Activated CD4-positive, alpha-beta T cell treated with anti-CD3 and anti-CD28 coated beads, Interleukin-2, Interleukin-4, amounts not matched to agents 100 ng/mL and 50 ng/mL, durations not matched to agents 16 hours and 8 hours (primary cell): Measurements from ENCODE around the gene C22orf15.
"Not testable (repeated sequence)": the region's sequence is repeated elsewhere in the genome, so short reads cannot be mapped to it uniquely, and the experiment has no call there.

Source experiments
- DNase-seq: peaks from one replicate; pipeline ENCODE4 v3.0.0-alpha.2; 2020; ENCODE audit warnings: low spot score

C22orf15 gene, protein sequence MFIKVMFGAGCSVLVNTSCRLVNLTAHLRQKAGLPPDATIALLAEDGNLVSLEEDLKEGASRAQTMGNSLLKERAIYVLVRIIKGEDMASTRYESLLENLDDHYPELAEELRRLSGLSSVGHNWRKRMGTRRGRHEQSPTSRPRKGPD

DNA sequence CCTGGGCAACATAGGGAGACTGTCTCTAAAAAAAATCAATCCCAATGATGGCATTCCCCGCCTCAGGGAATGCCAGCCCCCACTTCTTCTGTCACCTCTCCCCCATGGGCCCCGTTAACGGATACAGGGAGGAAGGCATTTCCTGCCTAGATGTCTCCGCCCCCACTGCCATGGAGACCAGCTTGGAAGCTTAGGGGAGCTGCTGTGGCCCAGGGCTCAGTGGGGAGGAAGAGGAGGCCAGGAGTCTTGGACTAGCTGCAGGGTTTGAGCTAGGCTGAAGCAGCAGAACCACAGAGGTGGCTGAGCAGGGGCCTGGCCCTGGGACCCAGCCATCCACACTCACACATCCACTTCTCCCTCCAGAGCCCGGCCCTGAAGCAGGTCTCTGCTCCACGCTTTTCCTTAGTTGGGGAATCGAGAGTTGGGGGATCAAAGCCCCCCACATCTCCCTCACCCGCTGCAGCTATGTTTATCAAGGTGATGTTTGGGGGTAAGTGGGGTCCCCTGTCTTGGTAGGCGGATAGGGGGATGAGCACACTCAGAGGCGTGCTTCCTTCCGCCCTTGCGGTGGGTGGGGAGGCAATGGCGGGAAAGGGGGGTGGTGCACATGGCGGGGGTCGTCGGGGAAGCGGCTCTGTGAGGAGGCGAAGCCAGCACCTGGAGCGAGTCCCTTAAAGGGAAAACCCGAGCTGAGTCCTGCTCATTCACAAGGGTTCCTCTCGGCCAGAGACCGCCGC is at the start of gene C22orf15:
Gene C22orf15 (plus strand): TSS at position 149 of the 737 bp plus-strand sequence. CDS start 317 bp downstream, at position 466.
- DNase-seq, result no peak

DNA sequence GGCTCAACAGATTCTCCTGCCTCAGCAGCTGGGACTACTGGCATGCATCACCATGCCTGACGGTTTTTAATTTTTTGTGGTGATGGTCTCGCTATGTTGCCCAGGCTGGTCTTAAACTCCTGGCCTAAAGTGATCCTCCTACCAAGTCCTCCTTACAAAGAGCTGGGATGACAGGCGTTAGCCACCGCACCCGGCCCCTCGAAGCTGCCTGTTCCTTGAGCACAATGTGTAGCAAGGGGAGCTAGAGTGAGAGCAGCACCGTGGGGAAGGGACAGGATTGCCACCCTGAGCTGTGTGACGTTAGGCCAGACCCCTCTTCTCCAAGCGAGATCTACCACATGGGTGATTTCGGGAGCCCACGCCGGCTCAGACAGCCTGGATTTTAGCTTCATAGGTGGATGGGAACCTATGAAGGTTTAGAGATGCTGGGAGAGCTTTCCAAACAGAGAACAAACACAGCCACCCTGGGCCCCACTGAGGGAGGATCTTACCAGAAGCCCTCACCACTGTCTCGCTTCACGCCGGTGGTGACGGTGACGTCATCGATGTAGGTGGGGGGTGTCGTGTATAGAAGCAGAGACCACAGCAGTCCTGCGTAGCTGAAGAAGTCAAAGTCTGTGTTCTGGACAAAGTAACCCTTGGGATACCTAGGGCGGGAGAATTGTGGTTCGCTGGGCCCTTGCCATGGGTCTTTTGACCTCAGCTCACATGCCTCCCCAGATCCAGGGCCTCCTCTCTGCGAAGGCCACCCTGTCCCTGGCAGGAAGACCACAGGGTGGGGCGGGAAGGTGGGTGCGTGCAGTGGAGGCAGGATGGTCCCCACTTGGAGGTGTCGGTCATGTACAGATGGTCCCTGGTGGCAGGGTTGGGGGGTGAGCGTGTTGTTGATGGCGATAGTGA is 48.8 kb upstream of the C22orf15 start:
- no peak for DNase-seq

DNA sequence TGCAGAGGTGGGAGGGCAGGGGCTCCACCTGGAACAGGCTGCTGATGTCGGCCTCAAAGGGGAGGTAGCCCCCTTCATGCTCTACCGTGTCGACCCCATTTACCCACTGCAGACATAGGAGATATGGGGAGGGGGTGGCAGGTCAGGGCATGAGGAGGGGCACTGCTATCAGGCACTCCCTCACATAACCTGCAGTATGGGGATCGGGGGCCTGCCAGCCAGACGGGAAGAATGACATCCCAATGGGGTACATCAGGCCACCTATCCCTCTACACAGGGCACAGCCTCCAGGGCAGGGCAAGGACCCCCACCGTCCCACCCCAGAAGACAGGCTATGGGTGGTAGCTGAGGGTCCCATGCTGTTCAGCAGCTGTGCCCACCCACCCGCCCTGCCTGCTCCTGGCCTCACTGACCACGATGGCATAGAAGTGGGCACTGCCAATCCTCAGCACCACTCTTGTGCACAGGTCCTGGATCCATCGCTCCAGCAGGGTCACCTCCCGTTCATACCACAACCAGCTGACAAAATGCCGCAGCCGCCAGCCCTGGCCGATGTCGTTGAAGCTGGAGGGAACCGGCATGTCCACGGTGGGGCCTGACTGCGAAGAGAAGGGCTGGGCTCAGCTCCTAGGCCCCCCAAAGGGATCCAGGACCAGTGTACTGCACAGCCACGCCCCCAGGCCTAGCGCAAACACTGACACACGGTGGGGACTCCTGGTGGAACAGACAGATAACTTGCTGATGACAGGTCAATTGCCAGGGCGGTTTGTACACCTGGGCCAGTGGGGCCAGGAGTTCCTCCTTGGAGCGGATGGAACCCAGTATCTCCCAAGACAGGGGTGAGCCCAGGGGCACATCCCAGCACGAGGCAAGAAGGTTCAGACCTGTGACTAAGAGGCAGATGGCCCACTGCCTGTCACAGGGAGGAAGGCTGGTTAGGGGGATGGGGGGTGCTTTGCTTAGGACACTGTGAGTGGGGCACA is 47.9 kb upstream of the C22orf15 start:
- no peak for DNase-seq

DNA sequence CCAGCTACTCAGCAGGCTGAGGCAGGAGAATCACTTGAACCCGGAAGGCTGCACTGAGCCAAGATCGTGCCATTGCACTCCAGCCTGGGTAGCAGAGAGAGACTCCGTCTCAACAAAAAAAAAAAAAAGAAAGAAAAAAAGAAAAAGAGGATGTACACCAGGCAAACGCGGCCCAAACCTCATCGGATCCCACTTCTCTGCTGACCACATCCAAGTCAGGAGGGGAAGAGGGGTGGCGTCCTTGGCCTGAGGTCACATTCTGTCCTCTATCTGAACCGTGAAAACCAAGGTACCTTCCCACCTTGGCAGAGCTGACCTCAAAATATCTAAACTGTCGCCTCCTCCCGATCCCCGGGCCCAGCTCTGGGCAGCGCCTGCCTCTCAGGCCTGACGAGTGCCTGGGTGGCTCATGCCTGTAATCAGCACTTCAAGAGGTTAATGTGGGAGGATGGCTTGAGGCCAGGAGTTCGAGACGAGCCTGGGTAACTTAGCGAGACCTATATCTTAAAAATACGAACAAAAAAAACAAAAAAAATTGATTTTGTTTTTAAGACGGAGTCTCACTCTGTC is 46.9 kb upstream of the C22orf15 start:
- DNase-seq, result no peak

DNA sequence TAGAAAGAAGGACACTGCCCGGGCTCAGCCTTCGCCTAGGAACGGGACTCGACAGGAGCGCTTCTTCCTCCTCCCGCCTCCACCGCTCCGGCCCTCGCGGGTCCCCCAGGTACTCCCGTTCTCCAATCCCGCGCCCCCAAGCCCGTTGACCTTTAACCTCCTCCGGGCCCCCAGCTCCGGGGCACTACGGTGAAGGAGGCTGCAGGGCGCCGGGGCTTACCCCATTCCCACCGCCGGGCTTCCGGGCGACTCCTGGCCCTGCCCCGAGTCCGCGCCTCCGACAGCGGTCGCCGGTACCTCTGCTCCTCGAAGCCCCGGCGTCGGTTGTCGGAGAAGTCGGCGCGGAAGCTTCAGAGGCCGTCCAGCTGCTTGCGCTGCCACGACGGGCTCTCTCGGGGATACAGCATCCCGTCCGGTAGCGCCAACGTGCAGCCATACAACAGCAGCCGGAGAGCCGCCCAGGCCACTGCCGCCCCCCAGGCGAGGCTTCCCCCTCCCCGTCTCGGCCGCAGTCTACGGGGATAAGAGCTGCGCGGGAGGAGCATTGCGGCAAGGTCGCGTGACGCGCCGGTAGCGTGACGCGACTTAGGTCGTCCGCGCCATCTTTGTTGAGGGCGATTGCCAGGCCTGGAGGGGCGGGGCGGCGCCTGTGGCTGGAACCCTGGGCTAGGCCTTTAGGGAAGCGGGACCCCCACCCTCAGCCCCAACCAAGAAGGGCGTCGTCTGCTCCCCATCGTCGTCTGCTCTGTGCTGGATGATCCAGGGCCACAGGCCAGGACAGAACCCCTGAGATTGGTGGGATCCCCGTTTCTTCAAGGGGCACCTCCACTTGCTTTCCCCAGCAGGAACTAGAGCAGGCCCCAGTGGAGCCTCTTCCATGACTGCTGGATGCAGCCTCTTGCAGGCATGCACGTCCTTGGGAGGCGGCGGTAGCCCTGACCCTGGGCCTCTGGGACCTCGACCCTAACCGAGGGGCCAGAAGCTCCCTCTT is 45.7 kb upstream of the C22orf15 start:
- peak; percentile 87 for DNase-seq

DNA sequence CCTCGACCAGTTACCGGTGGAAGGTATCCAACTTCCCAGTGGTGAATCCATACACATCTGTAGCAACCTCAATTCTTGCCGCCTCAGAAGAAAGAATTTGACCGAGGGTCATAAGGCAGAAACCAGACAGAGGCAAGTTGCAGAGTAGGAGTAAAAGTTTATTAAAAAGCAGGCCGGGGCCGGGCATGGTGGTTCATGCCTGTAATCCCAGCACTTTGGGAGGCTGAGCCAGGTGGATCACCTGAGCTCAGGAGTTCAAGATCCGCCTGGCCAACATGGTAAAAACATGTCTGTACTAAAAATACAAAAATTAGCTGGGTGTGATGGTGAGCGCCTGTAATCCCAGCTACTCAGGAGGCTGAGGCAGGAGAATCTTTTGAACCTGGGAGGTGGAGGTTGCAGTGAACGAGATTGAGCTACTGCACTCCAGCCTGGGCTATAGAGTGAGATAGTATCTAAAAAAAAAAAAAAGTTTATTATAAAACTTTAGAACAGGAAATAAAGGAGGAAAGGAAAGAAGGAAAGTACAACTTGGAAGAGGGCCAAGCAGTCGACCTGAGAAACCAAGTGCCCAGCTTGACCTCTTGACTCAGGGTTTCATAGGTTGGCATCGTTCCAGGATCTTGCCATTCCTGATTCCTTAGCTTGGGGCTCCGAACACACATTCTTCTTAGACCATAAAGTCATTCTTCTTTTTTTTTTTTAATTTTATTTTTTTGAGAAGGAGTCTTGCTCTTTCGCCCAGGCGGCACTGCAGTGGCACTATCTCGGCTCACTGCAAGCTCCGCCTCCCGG is 44.2 kb upstream of the C22orf15 start:
- DNase-seq, result no peak

DNA sequence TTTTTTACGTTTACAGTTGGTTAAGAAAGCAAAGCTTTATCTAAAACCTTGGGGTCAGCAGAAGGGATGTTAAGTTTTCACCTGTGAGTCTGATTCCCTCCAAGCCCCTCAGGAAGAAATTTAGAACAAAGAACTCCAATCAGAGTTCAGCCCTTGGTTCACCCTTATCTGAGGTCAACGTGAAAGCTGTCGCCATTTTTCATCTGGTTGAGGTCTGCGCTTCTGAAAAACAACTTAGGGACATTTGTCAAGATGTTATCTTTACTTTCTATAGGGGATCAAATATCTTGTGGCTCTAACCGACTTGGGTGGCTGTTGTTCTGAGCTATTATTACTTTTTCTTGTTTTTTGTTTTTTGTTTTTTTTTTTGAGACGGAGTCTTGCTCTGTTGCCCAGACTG is 41.9 kb upstream of the C22orf15 start:
- DNase-seq, result no peak

DNA sequence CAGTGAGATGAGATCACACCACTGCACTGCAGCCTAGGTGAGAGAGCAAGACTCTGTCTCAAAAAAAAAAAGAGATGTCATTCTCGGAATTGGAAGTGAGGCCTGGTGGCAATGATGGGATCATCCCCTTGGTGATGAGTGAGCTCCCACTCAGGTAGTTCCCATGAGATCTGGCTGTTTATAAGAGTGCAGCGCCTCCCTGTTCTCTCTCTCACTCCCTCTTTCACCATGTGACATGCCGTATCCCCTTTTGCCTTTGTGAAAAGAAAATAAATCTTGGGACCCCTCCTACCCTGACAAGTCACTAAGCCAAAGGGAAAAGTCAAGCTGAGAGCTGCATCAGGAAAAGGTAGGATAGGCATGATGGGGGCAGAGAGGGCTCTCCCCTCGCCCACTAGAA is 40.6 kb upstream of the C22orf15 start:
- DNase-seq, result no peak

DNA sequence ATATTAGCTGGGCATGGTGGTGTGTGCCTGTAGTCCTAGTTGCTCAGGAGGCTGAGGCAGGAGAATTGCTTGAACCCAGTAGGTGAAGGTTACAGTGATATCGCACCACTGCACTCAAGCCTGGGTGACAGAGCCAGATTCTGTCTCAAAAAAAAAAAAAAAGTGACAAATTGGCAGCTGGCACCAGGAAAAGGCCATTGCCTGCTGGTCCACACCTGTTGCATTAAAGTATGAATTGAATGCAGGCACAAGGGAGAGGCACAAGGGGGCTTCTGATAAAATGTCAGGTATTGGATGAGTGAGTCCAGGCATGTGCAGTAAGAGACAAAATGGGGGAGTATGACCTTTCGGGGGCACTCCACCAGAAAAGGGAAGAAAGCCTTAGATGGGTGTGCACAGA is 40.1 kb upstream of the C22orf15 start:
- no peak for DNase-seq

DNA sequence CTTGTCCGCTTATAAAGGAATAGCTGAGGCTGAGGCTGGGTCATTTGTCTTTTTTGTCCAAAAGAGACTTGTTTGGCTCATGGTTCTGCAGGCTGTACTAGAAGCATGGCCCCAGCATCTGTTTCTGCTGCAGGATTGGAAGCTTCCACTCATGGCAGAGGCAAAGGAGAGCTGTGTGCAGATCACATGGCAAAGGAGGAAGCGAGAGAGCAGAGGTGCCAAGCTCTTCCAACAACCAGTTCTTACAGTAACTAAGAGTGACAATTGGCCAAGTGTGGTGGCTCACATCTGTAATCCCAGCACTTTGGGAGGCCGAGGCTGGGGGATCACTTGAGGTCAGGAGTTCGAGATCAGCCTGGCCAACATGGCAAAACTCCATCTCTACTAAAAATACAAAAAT is 34.7 kb upstream of the C22orf15 start:
- DNase-seq, result not testable (repeated sequence)

DNA sequence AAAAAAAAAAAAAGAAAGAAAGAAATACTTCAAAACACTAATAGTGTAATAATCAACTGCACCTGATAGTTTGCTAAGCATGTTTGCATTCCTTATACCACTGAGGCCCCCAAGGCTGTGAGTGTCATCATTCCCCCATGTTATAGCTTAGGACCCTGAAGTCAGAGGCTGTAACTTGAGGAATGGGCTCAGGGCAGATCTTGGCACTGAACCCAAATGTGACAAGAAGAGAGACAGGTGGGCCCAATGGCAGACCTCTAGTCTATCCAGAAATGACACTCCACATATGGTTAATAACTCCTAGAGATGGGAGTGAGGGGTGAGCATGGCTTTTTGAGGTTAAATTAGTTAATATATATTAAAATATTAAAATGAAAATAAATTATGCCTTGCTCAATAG is 25.1 kb upstream of the C22orf15 start:
- no peak for DNase-seq

DNA sequence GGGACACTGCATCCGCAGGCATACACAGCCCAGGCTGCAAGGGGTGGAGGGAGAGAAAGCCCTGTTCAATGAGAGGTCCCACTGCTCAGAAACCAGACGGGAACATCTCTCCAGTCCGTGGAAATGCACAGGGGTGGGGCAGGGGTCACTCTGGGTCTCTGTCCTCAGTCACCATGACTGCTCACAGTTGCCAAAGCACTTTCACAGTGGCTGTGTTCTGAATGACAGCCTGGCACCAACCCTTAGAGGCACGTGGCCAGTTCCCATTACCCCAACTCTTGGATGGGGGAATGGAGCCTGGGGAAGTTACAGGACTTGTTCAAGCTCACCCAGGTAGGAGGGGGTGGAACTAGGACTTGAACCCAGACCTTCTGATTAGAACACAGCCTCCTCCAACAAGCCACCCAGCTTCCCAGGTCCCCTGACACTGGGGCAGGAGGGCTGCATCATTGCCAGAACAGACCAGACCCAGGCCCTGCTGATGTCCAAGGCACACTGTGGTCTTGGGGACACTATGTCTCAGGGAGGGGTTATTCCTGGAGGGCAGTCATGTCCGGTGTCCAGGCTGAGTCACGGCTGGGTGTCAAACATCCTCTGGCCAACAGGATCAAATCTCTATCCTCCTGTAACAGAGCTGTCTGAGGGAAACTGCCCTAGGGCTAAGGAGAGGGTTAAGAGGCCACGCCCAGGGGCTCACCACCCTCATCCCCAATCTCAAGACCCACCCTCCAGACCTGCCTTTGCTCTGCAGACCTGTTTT is 20.1 kb upstream of the C22orf15 start:
- no peak for DNase-seq

DNA sequence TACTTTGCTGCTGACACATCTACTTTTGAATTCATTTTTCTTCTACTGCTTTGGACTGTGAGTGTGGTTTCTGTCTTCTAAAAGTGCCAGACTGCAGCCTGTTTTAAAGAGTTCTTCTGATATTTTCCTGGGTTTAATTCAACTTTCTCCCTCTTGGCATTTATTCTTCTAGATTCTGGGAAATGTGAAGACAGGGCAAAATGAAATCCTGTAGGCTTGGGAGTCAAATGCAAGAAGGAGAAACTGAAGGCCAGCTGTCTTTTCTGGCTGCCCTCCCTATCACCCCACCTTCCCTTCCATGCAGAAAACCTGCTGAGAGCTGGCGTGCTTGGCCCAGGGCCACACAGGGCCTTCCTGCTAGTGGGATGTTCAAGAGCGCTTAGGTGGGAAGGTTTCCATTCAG is 19.5 kb upstream of the C22orf15 start:
- DNase-seq, result no peak

DNA sequence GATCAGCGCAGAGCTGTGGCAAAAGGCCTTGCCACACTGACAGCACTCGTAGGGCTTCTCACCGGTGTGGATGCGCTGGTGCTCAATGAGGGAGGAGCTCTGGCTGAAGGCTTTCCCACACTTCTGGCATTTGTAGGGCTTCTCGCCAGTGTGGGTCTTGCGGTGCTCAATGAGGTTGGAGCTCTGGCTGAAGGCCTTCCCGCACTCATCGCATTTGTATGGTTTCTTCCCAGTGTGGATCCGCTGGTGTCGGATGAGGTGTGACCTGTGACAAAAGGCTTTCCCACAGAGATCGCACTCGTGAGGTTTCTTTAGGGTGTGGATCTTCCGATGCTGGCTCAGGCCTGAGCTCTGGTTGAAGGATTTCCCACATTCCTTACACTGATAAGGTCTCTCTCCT is 18.8 kb upstream of the C22orf15 start:
- no peak for DNase-seq

DNA sequence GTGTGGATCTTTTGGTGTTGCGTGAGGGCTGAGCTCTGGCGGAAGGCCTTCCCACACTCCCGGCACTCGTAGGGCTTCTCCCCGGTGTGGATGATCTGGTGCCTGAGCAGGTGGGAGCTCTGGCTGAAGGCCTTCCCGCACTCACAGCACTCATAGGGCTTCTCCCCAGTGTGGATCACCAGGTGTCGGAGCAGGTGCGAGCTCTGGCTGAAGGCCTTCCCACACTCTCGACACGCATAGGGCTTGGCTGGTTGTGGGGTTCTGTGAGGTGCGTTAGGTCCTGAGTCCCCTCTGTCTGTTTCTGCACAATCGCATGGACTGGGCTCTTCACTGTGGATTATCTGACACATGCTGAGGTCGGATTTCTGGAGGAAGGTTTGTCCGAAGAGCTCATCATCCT is 18.3 kb upstream of the C22orf15 start:
- no peak for DNase-seq

DNA sequence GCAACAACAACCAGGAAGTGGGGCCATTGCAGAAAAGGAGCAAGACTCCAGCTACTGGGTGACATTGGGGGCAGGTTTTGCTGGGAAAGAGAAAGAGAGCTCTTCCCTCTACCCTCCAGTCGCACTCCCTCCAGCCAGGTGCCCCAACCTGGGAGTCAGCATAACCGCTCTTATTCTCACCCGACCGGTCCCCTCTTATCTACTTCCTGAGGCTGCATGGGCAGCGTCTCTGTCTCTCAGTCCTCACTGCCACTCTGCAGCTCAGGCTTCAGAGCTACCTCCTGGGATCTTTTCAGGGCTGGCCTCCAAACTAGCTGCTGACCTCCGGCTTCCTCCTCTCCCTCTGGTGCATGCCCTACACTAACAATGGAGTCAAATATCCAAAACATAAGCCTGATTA is 17.0 kb upstream of the C22orf15 start:
- DNase-seq, result no peak

DNA sequence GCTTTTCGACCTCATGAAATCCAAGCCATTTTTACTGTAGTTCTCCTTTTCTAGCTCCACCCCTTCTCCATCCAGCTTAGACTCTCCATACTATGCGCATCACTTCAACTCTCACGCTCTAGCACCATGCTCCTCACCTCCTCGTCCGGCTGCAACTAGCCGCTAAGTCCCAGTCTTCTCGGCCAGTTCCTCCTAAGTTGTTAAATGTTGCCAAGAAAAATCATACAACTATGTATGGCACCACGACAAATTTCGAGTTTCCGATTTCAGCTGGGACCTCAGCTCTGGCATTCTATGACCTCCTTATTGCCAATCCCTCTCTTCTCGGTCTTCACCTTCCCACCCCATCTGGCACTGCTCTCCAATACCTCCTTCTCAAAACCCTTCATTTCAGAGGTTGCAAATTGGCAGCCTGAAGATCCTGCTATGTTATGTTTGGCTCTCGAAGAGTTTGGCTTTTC is 12.9 kb upstream of the C22orf15 start:
- DNase-seq, result no peak

DNA sequence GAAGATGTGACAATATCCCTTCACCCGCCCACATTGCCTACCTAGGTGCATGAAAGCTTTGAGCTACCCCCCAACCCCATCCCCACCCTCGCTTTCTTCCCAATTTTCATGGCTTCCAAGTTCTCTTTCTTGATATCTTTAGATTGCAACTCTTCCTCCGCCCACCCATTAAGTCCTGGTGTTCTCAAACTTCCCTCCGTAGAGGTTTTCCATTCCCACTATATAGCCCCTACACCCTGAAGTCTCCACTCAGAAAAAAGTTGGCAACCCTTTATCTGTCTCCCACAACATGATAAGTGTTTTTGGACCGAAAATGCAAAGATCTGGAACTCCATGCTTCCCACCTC is 12.4 kb upstream of the C22orf15 start:
- DNase-seq, result no peak
